Ureter (tissue), 1 donor: Measurements from ENCODE around the gene ZNF593OS. TPM values are rescaled to one million over a fixed set of nuclear protein-coding genes. Genes with fewer than 3 reads are reported as not detected.

Experiments
- DNase-seq: peaks from one replicate; pipeline ENCODE4 v3.0.0-alpha.2; 2020; ENCODE audit warnings: low spot score
- total RNA-seq: library from RNA; stranded (reverse); gene quantifications from one replicate; pipeline ENCODE4 v1.2.4, GENCODE V29; 2023
- donor health status: DM: yes; HTN: yes; CAD: no.

The ZNF593OS gene
- total RNA-seq, 1 donor from 2014 or later = not detected

DNA sequence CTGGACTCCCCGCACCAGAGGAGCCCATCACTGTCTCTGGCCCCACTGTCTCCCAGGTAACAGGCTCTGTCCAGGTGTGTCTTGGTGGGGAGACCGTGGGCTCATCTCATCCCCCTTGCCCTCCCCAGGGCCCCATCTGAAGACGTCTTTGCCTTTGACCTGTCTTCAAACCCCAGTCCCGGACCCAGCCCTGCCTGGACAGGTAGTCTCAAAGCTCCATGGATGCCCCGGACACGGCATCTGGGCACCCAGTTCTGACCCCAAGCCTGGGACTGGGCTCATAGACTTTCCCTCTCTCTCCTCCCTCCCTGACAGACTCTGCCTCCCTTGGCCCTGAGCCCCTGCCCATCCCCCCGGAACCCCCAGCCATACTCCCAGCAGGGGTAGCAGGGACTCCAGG, 12.5 kb upstream of the ZNF593OS start:
- DNase-seq = no peak

DNA sequence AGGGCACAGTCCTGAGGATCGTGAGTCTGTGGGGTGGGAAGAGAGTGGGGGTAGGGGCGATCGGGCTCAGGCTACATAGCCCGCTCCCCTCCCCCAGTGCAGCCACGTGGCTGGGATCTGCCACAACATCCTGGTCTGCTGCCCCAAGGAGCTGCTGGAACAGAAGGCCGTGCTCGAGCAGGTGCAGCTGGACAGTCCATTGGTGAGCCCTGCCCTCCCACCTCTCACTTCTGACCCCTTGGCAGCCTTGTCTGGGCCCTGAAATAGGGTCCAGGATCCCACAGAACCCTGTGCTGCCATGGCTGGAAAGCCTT, 10.7 kb upstream of the ZNF593OS start:
- no peak for DNase-seq

DNA sequence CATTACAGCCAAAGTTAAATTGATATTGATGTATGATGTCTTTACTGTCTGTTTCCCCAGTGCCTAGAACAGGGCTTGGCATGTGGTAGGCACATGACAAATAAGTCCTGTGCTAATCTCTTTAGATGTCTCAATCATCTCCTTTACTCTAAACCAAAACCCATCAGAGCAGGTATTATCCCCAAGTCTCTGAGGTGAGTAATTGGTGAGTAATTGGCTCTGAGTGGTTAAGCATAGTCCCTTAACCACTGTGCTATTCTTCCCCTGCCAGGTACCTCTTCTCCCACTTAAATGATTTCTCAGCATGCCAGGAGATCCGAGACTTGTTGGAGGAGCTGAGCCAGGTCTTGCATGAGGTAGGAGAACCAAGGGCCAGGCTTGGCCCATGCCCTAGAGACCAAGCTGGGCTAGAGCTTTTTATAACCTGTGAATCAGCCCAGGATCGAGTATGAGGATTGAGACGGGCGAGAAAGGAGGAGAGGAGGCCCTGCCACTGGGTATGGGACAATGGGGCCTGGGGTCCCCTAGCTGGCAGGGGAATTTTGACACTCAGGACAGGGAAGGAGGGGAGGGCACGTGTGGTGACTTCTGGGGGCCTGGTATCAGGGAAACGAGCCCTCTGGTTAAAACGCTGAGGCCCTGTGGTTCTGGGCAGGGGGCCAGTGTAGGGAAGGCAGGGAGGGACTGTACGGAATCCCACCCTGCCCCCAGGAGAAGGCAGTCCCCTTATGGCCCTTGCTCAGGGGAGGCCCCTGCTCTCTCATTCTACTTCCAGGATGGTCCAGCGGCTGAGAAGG, 10.2 kb upstream of the ZNF593OS start:
- no peak for DNase-seq

DNA sequence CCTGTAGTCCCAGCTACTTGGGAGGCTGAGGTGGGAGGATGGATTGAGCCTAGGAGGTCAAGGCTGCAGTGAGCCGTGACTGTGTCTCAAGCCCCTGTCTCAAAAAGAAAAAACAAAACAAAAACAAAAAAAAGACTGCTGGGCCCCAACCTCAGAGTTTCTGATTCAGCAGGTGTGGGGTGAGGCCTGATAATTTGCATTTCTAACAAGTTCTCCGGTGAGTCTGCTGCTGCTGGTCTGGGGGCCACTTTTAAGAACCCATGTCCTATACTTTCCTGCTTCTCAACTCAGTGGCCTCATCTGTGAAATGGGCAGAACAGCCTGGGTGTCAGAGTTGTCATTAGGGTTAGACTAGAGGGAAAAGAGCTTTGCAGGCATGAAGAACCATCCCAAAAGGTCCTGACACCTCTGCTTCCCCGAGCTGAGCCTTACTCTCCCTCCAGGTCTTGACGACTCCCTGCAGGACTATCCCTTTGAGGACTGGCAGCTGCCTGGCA, 8.4 kb upstream of the ZNF593OS start:
- no peak for DNase-seq

DNA sequence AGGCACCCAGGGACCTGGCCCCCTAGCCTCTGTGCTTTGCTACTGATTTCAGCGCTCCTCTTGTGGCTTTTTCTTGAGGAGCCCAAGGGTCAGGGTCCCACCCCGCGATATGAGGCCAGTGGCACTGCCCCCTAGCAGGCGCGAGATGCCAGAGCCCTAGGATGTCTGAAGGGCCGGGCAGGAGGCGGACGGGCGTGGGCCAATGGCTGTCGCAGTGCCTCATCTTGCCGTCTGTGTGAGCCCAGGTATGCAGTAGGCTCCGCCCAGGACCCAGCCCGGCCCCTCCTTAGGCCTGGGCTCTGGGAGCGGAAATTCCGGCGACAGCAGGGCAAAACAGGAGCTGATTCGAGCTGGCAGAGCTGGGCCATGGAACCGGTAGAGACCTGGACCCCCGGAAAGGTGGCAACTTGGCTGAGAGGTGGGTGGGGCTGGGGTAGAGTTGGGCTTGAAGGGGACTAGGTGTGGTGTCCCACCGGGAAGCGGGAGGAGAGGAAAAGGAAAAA, 5.6 kb upstream of the ZNF593OS start, which contains the start of gene CNKSR1:
Gene CNKSR1, plus strand, starts transcription at position 310 of the 503 bp plus-strand sequence. Its CDS starts 57 bp downstream, at position 367.
- DNase-seq = peak; percentile 85

DNA sequence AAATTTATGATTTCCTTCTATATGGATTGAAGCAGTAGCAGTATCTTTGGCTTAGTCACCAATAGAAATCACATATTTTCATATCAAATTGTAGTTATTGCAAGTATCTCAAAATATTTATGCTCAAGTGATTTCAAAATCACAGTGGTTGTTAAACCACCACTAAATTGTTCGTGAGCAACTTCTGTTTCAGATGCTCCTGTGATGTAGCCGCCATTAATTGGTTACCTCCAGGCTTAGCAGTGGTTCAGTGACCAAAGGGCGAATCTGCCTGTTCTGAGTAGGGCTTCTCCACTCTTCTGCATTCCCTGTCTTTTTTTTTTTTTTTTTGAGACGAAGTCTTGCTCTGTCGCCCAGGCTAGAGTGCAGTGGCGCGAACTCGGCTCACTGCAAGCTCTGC, 3.7 kb upstream of the ZNF593OS start:
- no peak for DNase-seq

DNA sequence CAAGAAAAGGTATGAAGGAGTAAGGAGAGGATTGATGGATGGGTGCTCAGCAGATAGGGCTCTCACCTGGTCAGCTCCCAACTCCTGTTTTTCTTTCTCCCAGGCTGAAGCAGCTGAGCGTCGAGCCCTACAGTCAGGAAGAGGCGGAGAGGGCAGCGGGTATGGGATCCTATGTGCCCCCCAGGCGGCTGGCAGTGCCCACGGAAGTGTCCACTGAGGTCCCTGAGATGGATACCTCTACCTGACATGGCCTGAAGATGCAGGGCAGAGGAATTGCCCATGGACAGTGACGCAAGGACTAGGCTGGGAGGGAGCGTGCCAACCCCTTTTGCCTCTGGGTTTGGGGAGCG, 1.2 kb downstream of the ZNF593OS start:
- no peak for DNase-seq

DNA sequence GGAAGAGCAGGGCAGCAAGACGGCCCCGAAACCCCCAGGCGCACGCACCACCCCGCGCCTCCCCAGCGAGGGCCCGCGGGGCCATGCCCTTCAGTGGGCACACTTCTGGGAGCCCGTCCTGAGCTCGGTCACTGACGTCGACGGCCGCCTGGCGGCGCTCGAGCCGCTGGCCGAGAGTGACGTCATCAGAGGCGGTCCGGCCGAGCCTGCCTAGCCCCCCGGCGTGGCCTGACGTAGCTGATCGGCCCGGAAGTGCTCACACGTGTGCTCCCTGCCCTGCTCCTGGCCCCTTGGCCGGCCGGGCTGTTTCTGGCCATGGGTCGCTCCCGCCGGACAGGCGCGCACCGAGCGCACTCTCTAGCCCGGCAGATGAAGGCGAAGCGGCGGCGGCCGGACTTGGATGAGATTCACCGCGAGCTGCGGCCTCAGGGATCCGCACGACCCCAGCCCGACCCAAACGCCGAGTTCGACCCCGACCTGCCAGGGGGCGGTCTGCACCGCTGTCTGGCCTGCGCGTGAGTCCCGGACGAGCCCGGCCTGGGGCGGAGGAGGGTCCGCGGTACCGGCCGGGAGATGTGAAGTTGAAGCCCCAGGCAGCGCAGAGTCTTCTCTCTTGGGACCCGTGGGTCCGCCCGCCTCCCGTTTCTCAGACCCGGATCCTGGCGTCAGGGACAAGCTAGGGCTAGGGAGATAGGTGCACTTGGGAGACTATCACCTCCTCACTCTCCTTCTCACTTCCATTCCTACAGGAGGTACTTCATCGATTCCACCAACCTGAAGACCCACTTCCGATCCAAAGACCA, 1.8 kb downstream of the ZNF593OS start, which contains the start of gene ZNF593:
Gene ZNF593, plus strand, starts transcription at position 240 of the 803 bp plus-strand sequence. Its CDS starts 76 bp downstream, at position 316.
- peak; percentile 92 for DNase-seq

DNA sequence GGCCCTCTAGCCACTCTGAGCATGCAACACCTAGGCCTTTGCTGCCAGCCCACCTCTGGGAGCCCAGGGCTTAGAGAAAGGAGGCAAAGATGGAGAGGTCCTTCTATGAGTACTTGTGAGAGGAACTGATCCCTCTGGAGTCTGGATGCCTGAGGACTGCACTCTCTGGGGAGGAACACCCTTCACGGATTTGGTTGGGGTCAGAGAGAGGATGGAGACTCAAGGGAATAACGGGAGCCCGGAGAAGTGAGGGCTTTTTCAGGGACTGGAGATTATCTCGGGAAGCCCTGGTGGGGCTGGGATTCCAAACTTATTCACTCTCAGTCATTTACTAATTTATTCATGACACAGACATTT, 2.5 kb downstream of the ZNF593OS start:
- DNase-seq = no peak

DNA sequence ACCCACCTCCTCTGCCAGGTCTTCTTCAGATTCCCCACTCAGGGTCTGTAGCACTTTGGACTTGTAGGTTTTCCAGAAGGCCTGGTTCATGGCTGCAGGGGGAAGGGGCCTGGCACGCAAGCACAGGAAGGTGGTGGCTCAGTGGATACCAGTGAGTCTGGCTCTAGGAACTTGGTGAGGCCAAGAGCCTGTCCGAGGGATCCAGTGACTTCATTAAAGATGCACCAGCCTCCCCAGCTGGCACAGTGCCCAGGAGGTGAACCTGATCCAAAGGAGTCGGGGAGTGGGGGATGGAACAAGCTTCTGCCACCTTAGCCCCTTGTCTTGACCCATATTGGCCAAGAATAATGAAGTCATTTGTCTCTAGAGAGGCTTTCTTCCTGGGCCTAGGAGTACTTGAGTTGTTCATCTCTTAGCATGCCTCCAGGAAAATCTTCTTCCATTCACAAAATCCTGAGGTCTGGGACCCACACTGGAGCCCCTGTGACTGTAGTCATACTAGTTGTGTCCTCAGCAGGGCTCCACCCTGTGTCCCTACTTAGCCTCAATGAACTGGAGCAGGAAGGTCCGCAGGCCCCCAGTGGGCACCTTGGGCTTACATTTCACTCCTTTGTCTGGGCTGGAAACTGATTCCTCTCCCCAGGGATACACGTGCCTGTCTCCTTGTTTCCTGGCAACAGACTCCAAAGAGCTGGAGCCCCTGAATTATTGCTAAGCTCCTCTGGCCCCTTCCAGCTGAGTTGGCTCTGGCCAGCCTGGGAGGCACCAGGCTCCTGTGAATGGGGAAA, 3.0 kb downstream of the ZNF593OS start, which contains the start of gene C1orf232:
Gene C1orf232, minus strand, starts transcription at position 554 of the 788 bp plus-strand sequence. Its CDS starts 464 bp downstream, at position 90.
- DNase-seq = no peak

DNA sequence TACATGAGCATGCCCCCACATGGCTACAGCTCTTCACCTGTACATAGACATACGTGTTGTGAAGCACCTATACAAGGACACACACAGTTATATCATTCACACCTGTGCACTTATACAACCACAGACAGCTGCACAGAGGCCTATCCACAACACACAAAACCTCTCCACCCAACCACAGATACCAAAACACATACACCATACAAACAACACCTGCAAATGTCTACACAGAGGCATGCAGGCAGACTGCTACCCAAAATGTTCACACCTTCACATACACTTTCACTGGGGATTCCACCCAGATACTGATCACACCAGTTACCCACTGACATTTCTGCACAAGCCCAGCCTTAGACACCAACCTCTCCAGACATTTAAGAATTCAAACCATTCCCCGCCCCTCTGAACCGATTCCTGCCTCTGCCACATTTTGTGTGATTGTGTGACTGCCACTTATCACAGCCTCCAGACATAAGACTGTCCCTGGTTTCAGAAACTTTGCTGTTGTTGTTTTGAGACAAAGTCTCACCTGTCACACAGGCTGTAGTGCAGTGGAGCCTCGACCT, 4.8 kb downstream of the ZNF593OS start:
- no peak for DNase-seq

DNA sequence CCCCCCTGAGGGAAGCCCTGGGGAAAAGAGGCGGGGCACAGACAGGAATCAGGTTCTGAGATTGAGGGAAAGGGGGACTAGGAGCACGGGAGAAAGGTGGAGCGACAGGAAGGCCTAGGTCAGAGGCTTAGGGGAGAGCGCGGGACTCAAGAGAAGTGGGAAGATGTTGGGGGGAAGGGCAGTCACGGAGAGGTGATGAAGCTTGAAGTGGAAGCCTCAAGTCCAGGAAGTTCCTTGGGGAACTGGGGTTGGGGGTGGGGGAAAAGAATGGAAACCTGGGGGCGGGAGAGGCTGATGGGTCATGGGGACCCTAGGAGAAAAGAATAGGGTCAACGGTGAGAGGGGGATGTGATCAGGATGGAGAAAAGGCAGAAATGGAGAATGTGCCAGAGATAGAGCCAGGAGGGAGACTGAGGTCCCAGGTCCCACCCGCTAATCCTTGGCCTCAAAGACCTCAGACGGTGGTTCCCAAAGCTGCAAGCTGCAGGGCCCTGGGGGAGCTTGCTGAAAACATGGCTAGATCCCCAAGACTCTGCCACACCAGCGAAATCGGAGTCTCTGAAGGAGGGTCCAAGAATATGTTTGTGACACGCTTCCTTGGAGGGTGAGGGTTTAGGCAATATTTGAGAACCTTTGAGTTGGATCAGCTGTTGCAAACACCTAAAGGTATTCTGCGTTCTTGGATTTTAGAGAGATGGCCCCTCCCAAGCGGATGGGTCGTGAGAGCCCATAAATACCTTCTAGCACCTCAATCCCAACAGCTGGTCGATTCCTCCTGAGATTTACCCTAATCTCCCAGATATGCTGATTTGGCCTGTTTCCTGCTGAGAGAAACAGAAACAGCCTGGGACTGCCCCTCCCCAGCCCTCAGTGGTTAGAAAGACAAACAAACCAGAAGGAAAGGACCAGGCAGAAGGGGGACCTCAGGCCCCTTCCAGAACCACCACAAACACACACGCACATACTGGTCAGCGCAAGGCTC, 6.5 kb downstream of the ZNF593OS start:
- DNase-seq = no peak

DNA sequence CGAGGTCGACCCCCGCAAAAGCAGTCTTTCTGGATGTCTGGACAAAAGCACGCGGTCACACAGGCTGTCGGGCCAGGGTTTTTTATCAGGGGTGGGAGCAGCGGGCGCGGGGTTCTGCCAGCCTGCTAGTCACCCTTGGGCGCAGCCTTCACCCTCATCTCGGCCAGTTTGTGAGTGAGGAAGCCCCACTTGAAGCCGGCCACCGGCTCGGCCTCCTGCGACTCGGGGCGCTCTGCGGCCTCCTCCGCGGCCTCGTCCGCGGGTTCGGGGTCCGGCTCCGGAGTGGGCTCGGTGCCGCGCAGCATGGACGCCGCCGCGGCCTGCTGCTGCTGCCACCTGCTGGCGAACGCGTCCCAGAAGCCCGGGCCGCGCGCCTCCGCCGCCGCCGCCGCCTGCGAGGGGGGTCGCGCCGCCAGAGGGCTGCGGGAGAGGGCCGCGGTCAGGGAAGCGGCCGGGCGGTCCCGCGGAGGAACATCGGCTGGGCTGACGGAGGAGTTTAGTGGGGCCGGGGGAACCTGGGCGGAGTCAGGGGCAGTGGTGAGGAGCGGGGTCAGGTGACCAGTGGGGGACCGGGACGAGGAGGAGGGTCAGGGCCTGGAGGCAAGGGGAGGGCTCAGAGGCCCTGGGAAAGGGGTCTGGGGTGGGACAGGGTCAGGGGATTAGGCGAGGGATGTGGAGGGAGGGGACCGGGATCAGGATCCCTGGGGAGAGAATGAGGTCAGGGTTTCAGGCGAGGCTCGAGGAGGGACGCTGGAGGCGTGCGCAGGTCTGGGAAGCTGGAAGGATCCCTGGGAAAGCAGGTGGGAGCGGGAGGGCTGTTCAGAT, 7.4 kb downstream of the ZNF593OS start:
- DNase-seq = no peak

DNA sequence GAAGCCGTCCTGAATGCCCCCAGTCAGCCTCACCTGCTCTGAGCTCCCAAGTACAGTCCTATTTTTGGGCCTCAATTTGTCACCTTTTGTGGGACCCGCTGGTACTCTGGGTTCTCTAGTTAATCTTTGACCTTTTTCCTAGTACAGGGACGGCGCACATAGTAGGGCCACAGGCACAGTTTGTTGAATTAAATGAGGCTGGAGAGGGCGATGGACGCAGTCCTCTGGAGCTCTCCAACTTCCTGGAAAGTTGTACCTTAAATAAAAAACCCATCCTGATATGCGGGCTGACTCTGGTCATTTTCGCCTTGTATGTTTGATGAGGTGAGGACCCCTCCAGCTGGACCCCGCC, 8.0 kb downstream of the ZNF593OS start:
- no peak for DNase-seq

DNA sequence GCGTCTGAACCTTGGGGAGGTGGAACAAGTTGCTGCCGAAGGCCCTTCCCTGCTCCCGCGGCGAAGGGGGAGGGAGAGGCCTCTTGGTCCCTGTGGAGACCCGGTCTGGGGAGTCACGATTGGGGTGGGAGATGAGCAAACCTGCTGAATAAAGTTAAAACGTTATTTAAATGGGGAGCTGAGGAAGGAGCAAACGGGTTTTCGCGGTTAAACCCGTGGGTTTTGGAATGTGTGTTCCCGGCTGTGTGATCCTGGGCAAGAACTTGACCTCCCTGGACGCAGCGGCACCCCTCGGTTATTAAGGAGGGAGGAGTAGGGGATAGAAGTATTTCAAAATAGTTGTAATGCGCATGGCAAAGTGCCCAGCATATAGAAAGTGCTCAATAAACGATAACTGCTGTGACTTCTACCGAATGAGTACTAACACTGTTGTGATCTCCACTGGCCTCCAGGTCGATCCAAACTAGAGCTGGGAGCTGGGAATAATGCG, 9.4 kb downstream of the ZNF593OS start:
- no peak for DNase-seq

DNA sequence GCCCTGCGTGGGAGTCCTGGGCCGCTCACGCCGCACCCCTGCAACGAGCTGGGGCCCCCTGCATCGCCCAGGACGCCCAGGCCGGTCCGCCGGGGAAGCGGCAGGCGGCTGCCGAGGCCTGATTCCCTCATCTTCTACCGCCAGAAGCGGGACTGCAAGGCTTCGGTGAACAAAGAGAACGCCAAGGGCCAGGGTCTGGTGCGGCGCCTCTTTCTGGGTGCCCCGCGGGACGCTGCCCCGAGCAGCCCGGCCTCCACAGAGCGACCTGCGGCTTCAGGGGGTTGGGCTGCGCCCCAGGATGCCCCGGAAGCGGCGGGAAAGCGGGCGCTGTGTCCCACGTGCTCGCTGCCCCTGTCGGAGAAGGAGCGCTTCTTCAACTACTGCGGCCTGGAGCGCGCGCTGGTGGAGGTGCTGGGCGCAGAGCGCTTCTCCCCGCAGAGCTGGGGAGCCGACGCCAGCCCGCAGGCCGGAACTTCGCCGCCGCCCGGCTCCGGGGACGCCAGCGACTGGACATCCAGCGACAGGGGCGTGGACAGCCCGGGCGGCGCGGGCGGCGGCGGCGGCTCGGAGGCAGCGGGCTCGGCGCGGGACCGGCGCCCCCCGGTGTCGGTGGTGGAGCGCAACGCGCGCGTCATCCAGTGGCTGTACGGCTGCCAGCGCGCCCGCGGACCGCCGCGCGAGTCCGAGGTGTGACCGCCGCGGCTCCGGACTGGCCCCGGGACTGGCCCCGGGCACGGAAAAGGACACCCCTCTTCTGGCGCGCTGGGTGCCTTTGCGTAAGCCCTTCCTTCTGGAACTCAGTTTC, 10.0 kb downstream of the ZNF593OS start:
- DNase-seq = no peak

DNA sequence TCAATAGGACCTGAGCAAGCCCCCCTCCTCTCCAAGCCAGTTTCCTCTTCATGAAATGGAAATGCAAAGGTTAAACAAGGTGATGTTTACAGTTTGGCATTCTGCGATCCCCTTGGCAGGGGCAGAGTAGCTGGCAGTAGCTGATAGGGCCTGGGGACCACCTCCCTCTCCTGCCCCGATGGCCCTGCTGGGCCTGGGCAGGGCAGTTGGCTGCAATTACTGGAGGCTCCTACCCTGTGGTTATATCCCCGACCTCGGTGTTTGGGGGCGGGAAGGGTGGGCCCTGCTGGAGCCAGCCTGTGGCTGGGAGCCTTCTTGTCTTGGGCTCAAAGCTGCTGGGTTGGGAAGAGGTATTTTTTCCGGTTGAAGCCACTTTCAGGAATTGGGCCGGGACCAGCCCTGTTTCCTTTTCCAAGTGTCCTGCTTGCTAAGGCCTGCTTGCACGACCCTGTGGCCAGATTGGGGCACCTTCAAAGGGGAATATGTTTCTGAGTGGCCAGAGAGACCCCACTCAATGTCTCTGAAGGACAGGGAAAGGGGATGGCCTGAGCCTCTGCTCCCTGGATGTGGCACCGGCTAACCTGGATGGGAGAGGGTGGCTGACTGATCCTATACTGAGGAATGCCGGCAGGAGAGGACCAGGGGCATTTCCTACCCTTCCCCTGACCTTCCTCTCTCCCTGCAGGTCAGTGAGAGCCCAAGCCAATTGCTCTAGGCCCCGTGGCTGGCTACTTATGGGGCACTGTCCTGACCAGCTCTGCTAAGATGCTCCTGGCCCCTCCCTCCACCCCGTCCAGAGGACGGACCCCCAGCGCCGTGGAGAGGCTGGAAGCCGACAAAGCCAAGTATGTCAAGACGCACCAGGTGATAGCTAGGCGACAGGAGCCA, 10.9 kb downstream of the ZNF593OS start:
- DNase-seq = no peak

DNA sequence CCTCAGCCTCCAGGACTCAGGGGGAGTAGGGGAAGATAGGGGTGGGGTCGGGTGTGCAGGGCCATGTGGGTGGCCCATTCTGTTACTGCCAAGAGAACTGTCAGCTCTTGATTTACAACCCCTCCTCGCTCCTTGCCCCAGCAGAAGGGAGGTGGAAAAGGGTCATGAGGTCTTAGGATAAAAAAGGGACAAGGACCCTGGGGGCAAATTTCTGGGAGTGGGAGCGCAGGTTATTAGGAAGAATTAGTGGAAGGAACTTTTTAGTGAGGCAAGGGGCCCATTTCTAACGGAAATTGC, 11.9 kb downstream of the ZNF593OS start:
- DNase-seq = no peak
